ENCODE results near the gene NLN.
A peak's percentile ranks its signal among the peaks of the same experiment; 100 is the strongest.
"Not testable (repeated sequence)": the region's sequence is repeated elsewhere in the genome, so short reads cannot be mapped to it uniquely, and the experiment has no call there.

The NLN gene

GRCh38 chr5:65775476-65775875, 53.5 kb downstream of the NLN start:
- DNase-seq = no peak

- no peak for DNase-seq
Measured at GRCh38 chr5:65776441-65777141, 54.6 kb downstream of the NLN start.

DNA sequence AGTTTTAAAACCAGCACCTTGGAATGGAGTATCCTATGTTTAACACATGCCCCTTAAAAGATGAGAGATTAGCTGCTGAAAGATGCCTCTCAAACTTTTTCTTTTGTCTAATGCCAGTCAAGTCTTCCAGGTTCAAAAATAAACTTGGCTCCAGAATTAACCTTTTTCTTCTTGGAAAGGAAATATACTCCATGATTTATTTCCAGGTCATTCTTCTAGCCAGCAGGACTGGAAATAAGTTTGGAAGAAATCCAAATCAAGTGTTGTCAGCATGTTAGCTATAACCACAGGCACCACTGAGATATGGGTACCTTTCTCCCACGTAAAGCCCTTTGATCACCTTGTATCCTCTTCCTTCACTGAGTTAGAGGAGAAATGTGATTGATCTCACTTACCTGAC, 56.1 kb downstream of the NLN start:
- no peak for DNase-seq

GRCh38 chr5:65779643-65780042, 57.6 kb downstream of the NLN start:
- no peak for DNase-seq

DNA sequence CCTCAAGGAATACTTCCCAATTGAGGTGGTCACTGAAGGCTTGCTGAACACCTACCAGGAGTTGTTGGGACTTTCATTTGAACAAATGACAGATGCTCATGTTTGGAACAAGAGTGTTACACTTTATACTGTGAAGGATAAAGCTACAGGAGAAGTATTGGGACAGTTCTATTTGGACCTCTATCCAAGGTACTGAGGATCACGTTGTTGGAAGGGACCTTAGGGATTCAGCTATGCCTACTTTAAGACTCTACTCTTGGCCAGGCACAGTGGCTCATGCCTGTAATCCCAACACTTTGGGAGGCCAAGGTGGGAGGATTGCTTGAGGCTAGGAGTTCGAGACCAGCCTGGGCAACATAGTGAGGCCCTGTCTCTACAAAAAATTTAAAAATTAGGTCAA, 66.3 kb downstream of the NLN start:
- DNase-seq = not testable (repeated sequence)

DNA sequence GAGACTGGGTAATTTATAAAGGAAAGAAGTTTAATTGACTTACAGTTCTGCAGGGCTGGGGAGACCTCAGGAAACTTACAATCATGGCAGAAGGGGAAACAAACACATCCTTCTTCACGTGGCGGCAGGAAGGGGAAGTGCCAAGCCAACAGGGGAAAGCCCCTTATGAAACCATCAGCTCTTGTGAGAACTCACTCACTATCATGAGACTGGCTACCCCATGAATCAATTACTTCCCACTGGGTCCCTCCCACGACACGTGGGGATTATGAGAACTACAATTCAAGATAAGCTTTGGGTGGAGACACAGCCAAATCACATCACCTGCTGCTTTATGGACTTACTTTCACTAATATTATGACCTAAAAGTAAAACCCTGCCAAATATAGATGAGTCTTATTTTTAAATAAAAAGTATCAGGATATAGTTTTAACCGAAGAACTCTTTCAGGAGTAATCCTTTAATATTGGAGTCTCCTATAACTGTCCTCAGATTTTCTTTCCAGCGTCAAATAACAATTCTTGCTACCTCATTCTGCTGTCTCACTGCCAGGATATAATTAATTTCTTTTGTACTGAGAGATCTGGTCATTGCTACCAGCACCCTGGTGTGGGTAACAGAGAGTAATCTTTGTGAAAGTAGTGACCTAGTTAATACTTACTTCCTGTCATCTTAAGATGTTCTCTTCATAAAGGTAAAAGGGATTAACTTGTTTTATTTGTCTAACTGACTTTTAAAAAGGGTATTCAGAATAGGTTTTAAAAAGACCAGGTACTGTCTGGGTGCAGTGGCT, 68.6 kb downstream of the NLN start:
- no peak for DNase-seq

- no peak for DNase-seq
Measured at GRCh38 chr5:65791712-65792673, 70.0 kb downstream of the NLN start.

- no peak for DNase-seq
Measured at GRCh38 chr5:65796269-65796668, 74.3 kb downstream of the NLN start.

DNA sequence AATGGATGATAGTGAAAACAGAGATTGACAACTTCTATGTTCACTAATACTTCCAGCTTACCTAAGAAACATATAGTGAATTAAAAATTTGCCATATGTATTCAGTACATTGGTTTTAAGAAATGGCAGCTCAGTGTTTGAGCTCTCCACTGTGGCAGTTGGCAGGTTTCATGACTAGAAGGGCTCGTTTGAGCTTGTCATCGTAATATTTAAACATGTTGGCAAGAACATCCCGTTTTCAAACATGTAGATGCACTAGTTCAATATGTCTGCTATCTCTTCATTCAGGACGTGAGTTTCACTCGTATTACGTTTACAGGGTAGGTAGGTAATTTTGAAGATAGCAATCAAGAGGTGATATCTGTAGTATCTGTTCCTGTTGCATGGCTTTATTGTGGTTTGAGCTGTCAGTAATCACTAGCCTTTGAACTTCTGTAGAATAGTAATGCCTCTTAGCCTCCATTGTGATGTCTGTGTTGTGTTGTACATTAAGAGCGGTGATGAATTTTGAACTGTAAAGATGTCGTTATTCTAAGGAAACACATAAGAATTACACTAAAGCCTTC, 74.8 kb downstream of the NLN start:
- DNase-seq = no peak

GRCh38 chr5:65797481-65797880, 75.5 kb downstream of the NLN start:
- DNase-seq = no peak

DNA sequence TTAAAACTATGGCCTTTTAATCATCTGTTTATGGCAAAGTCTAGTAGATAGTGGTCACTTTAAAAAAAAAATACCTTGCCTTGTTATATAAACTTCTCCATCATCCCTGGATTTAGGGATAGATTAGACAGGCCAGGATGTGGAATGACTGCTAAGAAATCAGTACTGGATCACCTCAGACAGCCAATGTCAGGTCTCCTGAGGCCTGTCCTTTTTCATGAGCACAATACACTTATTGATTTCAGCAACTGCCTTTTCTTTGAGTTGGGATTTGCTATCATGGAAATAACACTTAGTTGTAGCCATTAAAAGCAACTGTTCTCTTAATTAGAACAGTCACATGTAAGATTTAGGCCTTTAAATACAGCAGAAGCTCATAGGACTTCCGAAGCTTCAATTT, 77.9 kb downstream of the NLN start:
- DNase-seq = no peak

- no peak for DNase-seq
Measured at GRCh38 chr5:65800775-65801174, 78.8 kb downstream of the NLN start.

GRCh38 chr5:65801352-65801783, 79.4 kb downstream of the NLN start:
- DNase-seq = no peak

GRCh38 chr5:65802080-65802479, 80.1 kb downstream of the NLN start:
- DNase-seq = no peak

GRCh38 chr5:65802820-65803219, 80.8 kb downstream of the NLN start:
- no peak for DNase-seq

DNA sequence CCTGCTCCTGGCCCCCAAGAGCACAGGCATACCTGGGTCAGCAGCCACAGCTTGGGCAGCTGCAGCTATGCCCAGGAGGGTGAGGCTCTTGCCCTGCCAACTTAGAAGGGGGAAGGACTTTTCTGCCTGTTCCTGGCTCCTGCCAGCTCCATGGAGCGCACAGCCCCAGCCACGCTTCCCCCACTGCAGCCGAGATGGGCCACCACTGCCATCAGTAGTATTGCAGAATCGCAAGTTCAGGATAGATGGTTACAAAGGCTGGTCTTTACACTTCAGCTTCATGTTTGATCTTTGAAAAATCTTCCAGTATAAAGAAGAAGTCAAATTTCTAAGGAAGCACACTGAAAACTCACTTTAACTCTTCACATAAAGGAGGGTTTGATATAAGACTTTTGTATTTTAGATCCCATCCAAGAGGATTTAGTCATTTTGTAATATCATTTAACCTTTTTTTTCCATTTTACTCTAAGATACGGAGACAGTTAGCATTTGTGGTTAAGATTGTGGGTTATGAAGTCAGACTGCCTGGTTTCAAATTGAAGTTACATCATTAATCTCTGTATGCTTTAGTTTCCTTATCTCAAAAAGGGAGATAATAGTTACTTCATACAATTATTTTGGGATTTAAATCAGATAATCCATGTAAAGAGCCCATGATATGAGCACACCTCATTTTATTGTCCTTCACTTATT, 81.8 kb downstream of the NLN start:
- no peak for DNase-seq

DNA sequence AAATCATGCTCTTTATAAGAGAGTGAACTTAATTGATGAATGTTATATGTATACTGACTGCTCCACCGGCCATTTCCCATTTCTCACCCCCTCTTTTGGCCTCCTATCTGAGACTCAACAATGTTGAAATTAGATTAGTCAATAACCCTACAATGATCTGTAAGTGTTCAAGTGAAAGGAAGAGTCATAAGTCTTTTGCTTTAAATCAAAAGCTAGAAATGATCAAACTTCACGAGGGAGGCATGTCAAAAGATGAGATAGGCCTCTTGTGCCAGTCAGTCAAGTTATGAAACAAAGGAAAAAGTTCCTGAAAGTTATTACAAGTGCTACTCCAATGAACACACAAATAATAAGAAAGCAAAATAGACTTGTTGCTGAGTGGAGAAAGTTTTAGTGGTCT, 83.1 kb downstream of the NLN start:
- no peak for DNase-seq

GRCh38 chr5:65807494-65807893, 85.5 kb downstream of the NLN start:
- DNase-seq = not testable (repeated sequence)

GRCh38 chr5:65808251-65808741, 86.3 kb downstream of the NLN start:
- DNase-seq = peak; percentile 46

- no peak for DNase-seq
Measured at GRCh38 chr5:65808818-65809217, 86.8 kb downstream of the NLN start.

DNA sequence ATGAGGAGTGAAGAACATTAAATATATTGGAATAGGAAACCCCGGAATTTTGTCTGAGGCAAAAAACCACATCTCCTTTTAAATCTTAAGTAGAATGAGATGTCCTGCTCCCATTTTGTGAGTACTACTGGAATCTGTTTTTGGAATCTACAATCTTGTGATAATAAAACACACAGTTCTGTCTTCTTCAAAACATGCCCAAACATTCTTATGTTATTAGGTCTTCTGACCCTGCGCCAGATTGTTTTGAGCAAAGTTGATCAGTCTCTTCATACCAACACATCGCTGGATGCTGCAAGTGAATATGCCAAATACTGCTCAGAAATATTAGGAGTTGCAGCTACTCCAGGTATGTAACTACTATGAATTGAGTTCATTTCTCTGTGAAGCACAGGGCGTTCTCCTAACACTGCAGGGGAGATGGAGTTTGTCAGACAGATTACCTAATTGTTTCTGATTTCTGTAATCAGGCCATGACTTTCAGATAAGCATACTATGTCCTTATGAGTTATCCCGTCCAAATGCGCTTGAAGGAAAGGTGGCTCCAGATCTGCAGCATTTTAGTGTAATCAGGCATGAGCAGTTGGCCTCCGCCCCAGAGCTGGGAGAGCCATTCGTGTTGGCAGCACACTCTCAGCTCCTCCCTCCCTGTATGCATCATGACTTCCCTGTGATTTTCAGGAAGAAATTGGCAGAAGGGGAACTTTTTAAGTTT, 88.0 kb downstream of the NLN start:
- DNase-seq = peak; percentile 77
